Colonic mucosa (tissue), 4 donors: Measurements from ENCODE around the gene ZNF189. TPM values are rescaled to one million over a fixed set of nuclear protein-coding genes. Genes with fewer than 3 reads are reported as not detected.

Experiments
- DNase-seq: peaks from one replicate; pipeline ENCODE4 v3.0.0-alpha.2; 2020
- H3K27ac ChIP-seq: fragments of 200-600 bp; one replicate; pipeline ENCODE4 v1.8.0; 2021
- H3K27me3 ChIP-seq: fragments of 200-600 bp; one replicate; pipeline ENCODE4 v1.8.0; 2021
- H3K36me3 ChIP-seq: fragments of 200-600 bp; one replicate; pipeline ENCODE4 v1.8.0; 2021
- H3K4me1 ChIP-seq: fragments of 200-600 bp; one replicate; pipeline ENCODE4 v1.8.0; 2021; ENCODE audit warnings: mild to moderate bottlenecking
- H3K4me3 ChIP-seq: fragments of 200-600 bp; one replicate; pipeline ENCODE4 v1.8.0; 2021
- H3K9ac ChIP-seq, 2 donors: one replicate each; pipeline ENCODE4 v1.7.0; 2013; ENCODE audit warnings: control low read depth in 2 of 2, low read depth in 2 of 2, low read length in 2 of 2
- H3K9me3 ChIP-seq: fragments of 200-600 bp; one replicate; pipeline ENCODE4 v1.8.0; 2021
- intact Hi-C: fragments of 100-400 bp; cut with DNase I; formaldehyde crosslinking; loops from one replicate; pipeline ENCODE4 v1.14.1; 2022
- total RNA-seq, 2 donors: library from RNA; stranded (reverse); fragmentation: NEBNext Ultra II Directional in 1 of 2; extraction: Animal tissue kit (Norgen Biotek cat#: 25700) in 1 of 2; gene quantifications; one replicate each; pipeline ENCODE4 v1.2.1, GENCODE V29; 2021
- TF ChIP-seq, protein P1 (sequence below): fragments of 200-600 bp; IDR thresholded peaks from one replicate; pipeline ENCODE4 v1.8.0; 2022; ENCODE audit warnings: antibody characterized with exemption, mild to moderate bottlenecking
- donor health status: healthy.
- donor health status: DM: no; HTN: no; CAD: no.
- donor health status: DM: no; HTN: no; CAD: no.

ZNF189 gene
- total RNA-seq, 2 donors from 2014 or later, result 9.3 to 17.4 TPM

DNA sequence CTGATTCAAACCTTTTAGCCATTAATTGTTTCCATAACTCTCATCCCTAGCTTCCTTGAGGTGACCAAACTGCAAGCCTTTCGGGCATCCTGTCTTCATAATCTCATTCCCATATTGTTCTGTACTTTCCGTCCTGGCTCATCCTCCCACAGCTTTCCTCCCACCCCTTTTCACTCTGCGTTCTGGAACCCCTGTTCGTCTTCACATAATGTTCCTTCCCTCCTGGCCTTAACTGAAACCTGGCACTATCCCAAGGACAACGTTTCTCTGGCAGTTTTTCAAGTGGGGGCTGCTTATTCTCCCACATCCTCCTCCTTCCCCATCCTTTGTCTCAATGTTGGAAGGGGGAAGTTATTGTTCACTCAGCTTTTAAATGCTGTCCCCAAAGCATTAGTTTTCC, 1.5 kb downstream of the ZNF189 start:
- Histone ChIP-seq H3K4me1 (no peaks in the 10 kb centered on the region), H3K4me3 (peak overlapping the region; percentile 66), H3K27me3 (no peaks in the 10 kb centered on the region), H3K9me3 (no peaks in the 10 kb centered on the region), H3K9ac (peak overlapping the region in 1 of 2 donors; percentile 12), H3K27ac (no peak overlapping the region), H3K36me3 (peaks cover 32% of the 10 kb centered on the region)
- DNase-seq, result no peak
- TF ChIP-seq, protein P1, sequence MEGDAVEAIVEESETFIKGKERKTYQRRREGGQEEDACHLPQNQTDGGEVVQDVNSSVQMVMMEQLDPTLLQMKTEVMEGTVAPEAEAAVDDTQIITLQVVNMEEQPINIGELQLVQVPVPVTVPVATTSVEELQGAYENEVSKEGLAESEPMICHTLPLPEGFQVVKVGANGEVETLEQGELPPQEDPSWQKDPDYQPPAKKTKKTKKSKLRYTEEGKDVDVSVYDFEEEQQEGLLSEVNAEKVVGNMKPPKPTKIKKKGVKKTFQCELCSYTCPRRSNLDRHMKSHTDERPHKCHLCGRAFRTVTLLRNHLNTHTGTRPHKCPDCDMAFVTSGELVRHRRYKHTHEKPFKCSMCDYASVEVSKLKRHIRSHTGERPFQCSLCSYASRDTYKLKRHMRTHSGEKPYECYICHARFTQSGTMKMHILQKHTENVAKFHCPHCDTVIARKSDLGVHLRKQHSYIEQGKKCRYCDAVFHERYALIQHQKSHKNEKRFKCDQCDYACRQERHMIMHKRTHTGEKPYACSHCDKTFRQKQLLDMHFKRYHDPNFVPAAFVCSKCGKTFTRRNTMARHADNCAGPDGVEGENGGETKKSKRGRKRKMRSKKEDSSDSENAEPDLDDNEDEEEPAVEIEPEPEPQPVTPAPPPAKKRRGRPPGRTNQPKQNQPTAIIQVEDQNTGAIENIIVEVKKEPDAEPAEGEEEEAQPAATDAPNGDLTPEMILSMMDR, result no peak
- intact Hi-C loops, result no loop called here

DNA sequence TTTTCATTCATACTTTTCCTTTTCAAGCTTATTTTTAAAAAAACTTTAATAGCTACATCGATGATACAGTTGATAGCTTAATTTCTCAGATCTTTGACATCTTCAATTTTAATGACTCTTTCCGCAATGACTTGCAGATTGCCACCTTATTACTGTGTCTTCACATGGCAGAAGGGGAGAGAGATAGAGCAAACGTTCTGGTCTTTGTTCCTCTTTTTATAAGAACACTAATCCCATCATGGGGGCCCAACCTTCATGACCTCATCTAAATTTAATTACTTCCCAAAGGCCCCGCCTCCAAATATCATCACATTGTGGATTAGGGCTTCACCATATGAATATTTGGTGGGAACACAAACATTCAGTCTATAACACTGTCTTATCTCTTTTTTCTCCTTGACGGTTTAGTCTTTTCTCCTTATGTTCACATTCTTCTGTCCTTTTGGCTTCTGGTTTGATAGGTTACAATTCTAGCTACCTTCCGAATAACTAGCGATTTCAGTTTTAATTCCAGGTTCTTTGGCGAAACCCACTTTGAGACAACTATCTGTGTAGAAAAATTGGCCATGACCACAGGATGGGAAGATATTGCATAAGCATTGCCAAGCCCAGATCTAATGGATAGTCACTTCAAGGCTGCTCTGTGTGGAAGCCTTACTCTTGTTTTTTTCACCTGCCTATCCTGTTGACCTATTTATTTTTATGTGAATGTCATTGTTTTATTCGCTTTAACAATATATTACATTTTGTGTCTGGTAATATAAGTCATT, 5.0 kb downstream of the ZNF189 start:
- Histone ChIP-seq H3K27ac (no peak overlapping the region), H3K36me3 (peaks cover 55% of the 10 kb centered on the region), H3K27me3 (no peaks in the 10 kb centered on the region), H3K9me3 (peaks cover 5% of the 10 kb centered on the region), H3K4me1 (no peaks in the 10 kb centered on the region), H3K9ac (no peak overlapping the region), H3K4me3 (no peak overlapping the region)
- TF ChIP-seq, protein P1, result no peak
- no peak for DNase-seq
- intact Hi-C loops, result no loop called here

DNA sequence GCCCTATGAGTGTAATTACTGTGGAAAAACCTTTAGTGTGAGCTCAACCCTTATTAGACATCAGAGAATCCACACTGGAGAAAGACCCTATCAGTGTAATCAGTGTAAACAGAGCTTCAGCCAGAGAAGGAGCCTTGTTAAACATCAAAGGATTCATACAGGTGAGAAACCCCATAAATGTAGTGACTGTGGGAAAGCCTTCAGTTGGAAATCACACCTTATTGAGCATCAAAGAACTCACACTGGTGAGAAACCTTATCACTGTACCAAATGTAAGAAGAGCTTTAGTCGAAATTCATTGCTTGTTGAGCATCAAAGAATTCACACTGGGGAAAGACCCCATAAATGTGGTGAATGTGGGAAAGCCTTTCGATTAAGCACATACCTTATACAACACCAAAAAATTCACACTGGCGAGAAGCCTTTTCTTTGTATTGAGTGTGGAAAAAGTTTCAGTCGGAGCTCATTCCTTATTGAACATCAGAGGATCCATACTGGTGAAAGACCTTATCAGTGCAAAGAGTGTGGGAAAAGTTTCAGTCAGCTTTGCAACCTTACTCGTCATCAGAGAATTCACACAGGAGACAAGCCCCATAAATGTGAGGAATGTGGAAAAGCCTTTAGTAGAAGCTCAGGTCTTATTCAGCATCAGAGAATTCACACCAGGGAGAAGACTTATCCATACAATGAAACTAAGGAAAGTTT, 9.9 kb downstream of the ZNF189 start:
- no peaks in the 10 kb centered on the region for H3K4me1 ChIP-seq
- peaks cover 43% of the 10 kb centered on the region for H3K36me3 ChIP-seq
- H3K9ac ChIP-seq, result no peak overlapping the region
- H3K27me3 ChIP-seq, result no peaks in the 10 kb centered on the region
- no peak overlapping the region for H3K27ac ChIP-seq
- intact Hi-C loops, result no loop called here
- H3K4me3 ChIP-seq, result no peak overlapping the region
- TF ChIP-seq, protein P1, result no peak
- H3K9me3 ChIP-seq, result peaks cover 23% of the 10 kb centered on the region
- no peak for DNase-seq

DNA sequence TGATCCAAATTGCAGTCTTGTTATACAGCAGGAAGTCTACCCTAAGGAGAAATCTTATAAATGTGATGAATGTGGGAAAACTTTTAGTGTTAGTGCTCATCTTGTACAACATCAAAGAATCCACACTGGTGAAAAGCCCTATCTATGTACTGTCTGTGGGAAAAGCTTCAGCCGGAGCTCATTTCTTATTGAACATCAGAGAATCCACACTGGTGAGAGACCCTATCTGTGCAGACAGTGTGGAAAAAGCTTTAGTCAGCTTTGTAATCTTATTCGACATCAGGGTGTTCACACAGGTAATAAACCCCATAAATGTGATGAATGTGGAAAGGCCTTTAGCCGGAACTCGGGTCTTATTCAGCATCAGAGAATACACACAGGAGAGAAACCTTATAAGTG, 10.4 kb downstream of the ZNF189 start:
- TF ChIP-seq, protein P1, result no peak
- H3K27ac ChIP-seq, result no peak overlapping the region
- peaks cover 23% of the 10 kb centered on the region for H3K9me3 ChIP-seq

DNA sequence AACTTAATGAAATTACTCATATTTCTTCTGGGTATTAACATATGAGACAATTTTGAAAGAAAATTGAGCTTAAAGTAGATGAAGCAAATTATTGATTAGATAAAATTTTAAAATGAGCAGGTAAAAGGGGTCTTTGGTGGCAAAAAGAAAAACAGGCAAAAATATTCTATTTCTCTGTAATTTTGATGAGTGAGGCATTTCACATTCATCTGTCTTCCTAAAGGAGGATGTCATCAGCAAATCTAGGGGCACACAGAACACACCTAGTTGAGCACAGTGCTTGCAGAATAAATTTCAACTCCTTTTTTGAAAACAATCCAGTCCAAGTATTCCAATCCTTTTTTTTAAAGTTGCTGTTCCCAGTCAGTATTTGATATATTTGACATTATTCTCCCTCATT, 16.2 kb downstream of the ZNF189 start:
- Histone ChIP-seq H3K27ac (no peak overlapping the region), H3K9me3 (peaks cover 6% of the 10 kb centered on the region), H3K27me3 (no peaks in the 10 kb centered on the region), H3K4me1 (no peaks in the 10 kb centered on the region), H3K36me3 (no peaks in the 10 kb centered on the region), H3K4me3 (no peak overlapping the region), H3K9ac (no peak overlapping the region)
- TF ChIP-seq, protein P1, result no peak
- DNase-seq, result no peak
- intact Hi-C loops, result no loop called here

More for the DNA sequence above, 10.4 kb downstream of the ZNF189 start:
- no peaks in the 10 kb centered on the region for H3K27me3 ChIP-seq
- DNase-seq, result no peak
- no peaks in the 10 kb centered on the region for H3K4me1 ChIP-seq
- intact Hi-C loops, result no loop called here
- no peak overlapping the region for H3K4me3 ChIP-seq
- no peak overlapping the region for H3K9ac ChIP-seq
- H3K36me3 ChIP-seq, result peaks cover 38% of the 10 kb centered on the region
